Measurements from ENCODE around the gene HOXC6. TPM values are rescaled to one million over a fixed set of nuclear protein-coding genes. Genes with fewer than 3 reads are reported as not detected.

Gene HOXC6
- total and polyA plus RNA-seq, 2 experiments from 2014 or later = not detected

DNA sequence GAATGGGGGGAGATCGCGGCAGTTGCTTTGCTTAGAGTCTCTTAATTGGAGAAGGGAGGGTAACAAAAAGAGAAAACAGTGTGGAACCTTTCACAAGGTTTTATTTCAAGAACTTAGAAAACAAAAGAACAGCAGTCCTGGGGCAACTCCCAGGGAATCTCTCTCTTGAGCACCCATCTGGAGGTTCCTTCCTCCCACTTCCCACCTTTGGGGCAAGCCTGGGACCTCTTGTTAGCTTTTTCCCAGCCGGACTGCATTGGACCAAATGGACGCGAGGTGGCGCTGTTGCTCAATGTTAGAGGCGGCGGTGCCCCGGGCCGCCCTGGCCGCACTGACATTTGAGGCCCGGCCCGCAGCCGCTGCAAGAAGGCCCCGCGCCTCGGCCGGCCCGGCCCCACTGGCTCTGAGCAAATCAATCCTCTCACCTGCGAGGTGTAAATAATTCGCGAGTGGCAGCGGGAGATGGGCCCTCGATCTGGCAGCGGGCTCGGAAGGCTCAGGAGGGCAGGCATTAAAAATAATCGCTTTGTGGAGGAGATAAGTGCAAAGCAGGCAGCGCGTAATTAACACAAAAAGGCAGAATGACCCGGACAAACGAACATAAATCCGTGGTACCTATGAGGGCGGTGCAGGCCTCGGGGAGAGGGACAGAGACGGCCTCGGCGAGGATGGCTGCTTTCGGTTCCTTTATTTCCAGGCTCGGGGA, 22.2 kb upstream of the HOXC6 start:
- Mint-ChIP-seq H3K27ac (no peak overlapping the region), H3K9me3 (no peaks in the 10 kb centered on the region; the same call in 1 of the 3 replicates), H3K36me3 (ENCODE audit: low read depth) (no peaks in the 10 kb centered on the region), H3K4me3 (peak overlapping the region; percentile 15; the same call in 1 of the 3 replicates), H3K27me3 (ENCODE audit: insufficient read depth, low read depth, poor library complexity) (peaks cover 99% of the 10 kb centered on the region), H3K4me1 (peaks cover 22% of the 10 kb centered on the region)
- peaks cover 15% of the 10 kb centered on the region for H3K4me1 ChIP-seq (ENCODE audit: insufficient read depth)
- peaks cover 34% of the 10 kb centered on the region for H3F3A ChIP-seq (replicated peaks; ENCODE audit: low read depth)
- no peaks in the 10 kb centered on the region for H3K9me2 ChIP-seq (ENCODE audit: insufficient read depth)
- no peaks in the 10 kb centered on the region for H3K79me2 ChIP-seq (replicated peaks; ENCODE audit: insufficient read depth)
- H3K27me3 ChIP-seq (ENCODE audit: insufficient read depth) = peaks cover 100% of the 10 kb centered on the region
- ATAC-seq (peak; percentile 71), DNase-seq (ENCODE audit: low spot score) (peak; percentile 95)
- H2AFZ ChIP-seq = no peak overlapping the region
- no peak overlapping the region for H3K27ac ChIP-seq (ENCODE audit: low read depth)
- TF ChIP-seq JUNB (IDR thresholded peaks at IDR 0.05; ENCODE audit: unreplicated experiment) = no peak
- no peak for TF ChIP-seq CREB1 (CRISPR knock-in tag; IDR thresholded peaks at IDR 0.05; ENCODE audit: low read depth)
- TF ChIP-seq EZH2 (IDR thresholded peaks at IDR 0.05; ENCODE audit: low read depth, unreplicated experiment) = peak; percentile 92
- TF ChIP-seq, protein P1, sequence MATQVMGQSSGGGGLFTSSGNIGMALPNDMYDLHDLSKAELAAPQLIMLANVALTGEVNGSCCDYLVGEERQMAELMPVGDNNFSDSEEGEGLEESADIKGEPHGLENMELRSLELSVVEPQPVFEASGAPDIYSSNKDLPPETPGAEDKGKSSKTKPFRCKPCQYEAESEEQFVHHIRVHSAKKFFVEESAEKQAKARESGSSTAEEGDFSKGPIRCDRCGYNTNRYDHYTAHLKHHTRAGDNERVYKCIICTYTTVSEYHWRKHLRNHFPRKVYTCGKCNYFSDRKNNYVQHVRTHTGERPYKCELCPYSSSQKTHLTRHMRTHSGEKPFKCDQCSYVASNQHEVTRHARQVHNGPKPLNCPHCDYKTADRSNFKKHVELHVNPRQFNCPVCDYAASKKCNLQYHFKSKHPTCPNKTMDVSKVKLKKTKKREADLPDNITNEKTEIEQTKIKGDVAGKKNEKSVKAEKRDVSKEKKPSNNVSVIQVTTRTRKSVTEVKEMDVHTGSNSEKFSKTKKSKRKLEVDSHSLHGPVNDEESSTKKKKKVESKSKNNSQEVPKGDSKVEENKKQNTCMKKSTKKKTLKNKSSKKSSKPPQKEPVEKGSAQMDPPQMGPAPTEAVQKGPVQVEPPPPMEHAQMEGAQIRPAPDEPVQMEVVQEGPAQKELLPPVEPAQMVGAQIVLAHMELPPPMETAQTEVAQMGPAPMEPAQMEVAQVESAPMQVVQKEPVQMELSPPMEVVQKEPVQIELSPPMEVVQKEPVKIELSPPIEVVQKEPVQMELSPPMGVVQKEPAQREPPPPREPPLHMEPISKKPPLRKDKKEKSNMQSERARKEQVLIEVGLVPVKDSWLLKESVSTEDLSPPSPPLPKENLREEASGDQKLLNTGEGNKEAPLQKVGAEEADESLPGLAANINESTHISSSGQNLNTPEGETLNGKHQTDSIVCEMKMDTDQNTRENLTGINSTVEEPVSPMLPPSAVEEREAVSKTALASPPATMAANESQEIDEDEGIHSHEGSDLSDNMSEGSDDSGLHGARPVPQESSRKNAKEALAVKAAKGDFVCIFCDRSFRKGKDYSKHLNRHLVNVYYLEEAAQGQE (IDR thresholded peaks at IDR 0.05; ENCODE audit: unreplicated experiment) = no peak
- TF ChIP-seq POLR2AphosphoS5 (IDR thresholded peaks at IDR 0.05; ENCODE audit: low read depth) = no peak
- TF ChIP-seq, protein P2, sequence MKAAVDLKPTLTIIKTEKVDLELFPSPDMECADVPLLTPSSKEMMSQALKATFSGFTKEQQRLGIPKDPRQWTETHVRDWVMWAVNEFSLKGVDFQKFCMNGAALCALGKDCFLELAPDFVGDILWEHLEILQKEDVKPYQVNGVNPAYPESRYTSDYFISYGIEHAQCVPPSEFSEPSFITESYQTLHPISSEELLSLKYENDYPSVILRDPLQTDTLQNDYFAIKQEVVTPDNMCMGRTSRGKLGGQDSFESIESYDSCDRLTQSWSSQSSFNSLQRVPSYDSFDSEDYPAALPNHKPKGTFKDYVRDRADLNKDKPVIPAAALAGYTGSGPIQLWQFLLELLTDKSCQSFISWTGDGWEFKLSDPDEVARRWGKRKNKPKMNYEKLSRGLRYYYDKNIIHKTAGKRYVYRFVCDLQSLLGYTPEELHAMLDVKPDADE (IDR thresholded peaks at IDR 0.05) = no peak
- TF ChIP-seq ZNF331 (CRISPR knock-in tag; IDR thresholded peaks at IDR 0.05; ENCODE audit: low read depth) = no peak
- TF ChIP-seq, protein P3, sequence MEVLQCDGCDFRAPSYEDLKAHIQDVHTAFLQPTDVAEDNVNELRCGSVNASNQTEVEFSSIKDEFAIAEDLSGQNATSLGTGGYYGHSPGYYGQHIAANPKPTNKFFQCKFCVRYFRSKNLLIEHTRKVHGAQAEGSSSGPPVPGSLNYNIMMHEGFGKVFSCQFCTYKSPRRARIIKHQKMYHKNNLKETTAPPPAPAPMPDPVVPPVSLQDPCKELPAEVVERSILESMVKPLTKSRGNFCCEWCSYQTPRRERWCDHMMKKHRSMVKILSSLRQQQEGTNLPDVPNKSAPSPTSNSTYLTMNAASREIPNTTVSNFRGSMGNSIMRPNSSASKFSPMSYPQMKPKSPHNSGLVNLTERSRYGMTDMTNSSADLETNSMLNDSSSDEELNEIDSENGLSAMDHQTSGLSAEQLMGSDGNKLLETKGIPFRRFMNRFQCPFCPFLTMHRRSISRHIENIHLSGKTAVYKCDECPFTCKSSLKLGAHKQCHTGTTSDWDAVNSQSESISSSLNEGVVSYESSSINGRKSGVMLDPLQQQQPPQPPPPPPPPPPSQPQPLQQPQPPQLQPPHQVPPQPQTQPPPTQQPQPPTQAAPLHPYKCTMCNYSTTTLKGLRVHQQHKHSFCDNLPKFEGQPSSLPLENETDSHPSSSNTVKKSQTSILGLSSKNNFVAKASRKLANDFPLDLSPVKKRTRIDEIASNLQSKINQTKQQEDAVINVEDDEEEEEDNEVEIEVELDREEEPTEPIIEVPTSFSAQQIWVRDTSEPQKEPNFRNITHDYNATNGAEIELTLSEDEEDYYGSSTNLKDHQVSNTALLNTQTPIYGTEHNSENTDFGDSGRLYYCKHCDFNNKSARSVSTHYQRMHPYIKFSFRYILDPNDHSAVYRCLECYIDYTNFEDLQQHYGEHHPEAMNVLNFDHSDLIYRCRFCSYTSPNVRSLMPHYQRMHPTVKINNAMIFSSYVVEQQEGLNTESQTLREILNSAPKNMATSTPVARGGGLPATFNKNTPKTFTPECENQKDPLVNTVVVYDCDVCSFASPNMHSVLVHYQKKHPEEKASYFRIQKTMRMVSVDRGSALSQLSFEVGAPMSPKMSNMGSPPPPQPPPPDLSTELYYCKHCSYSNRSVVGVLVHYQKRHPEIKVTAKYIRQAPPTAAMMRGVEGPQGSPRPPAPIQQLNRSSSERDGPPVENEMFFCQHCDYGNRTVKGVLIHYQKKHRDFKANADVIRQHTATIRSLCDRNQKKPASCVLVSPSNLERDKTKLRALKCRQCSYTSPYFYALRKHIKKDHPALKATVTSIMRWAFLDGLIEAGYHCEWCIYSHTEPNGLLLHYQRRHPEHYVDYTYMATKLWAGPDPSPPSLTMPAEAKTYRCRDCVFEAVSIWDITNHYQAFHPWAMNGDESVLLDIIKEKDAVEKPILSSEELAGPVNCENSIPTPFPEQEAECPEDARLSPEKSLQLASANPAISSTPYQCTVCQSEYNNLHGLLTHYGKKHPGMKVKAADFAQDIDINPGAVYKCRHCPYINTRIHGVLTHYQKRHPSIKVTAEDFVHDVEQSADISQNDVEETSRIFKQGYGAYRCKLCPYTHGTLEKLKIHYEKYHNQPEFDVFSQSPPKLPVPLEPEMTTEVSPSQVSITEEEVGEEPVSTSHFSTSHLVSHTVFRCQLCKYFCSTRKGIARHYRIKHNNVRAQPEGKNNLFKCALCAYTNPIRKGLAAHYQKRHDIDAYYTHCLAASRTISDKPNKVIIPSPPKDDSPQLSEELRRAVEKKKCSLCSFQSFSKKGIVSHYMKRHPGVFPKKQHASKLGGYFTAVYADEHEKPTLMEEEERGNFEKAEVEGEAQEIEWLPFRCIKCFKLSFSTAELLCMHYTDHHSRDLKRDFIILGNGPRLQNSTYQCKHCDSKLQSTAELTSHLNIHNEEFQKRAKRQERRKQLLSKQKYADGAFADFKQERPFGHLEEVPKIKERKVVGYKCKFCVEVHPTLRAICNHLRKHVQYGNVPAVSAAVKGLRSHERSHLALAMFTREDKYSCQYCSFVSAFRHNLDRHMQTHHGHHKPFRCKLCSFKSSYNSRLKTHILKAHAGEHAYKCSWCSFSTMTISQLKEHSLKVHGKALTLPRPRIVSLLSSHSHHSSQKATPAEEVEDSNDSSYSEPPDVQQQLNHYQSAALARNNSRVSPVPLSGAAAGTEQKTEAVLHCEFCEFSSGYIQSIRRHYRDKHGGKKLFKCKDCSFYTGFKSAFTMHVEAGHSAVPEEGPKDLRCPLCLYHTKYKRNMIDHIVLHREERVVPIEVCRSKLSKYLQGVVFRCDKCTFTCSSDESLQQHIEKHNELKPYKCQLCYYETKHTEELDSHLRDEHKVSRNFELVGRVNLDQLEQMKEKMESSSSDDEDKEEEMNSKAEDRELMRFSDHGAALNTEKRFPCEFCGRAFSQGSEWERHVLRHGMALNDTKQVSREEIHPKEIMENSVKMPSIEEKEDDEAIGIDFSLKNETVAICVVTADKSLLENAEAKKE (CRISPR knock-in tag; IDR thresholded peaks at IDR 0.05) = no peak
- peak; percentile 96 for TF ChIP-seq EZH2phosphoT487 (IDR thresholded peaks at IDR 0.05; ENCODE audit: unreplicated experiment)
- TF ChIP-seq, protein P4, sequence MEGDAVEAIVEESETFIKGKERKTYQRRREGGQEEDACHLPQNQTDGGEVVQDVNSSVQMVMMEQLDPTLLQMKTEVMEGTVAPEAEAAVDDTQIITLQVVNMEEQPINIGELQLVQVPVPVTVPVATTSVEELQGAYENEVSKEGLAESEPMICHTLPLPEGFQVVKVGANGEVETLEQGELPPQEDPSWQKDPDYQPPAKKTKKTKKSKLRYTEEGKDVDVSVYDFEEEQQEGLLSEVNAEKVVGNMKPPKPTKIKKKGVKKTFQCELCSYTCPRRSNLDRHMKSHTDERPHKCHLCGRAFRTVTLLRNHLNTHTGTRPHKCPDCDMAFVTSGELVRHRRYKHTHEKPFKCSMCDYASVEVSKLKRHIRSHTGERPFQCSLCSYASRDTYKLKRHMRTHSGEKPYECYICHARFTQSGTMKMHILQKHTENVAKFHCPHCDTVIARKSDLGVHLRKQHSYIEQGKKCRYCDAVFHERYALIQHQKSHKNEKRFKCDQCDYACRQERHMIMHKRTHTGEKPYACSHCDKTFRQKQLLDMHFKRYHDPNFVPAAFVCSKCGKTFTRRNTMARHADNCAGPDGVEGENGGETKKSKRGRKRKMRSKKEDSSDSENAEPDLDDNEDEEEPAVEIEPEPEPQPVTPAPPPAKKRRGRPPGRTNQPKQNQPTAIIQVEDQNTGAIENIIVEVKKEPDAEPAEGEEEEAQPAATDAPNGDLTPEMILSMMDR (conservative IDR thresholded peaks at IDR 0.05; ENCODE audit: low read depth in 2 of 2) = peak; percentile 87 to 93
- no peak for TF ChIP-seq ZNF114 (CRISPR knock-in tag; IDR thresholded peaks at IDR 0.05)
- TF ChIP-seq STAT1 (IDR thresholded peaks at IDR 0.05; ENCODE audit: unreplicated experiment) = no peak
- TF ChIP-seq NANOG (IDR thresholded peaks at IDR 0.05; ENCODE audit: borderline replicate concordance) = no peak
- no peaks in the 10 kb centered on the region for H3K36me3 ChIP-seq (ENCODE audit: insufficient read depth)
- H4K20me1 ChIP-seq (replicated peaks; ENCODE audit: insufficient read depth) = peaks cover 36% of the 10 kb centered on the region
- peak overlapping the region; percentile 64; the same call in 1 of the 2 replicates for H3K4me2 ChIP-seq
- no peak overlapping the region for H3K4me3 ChIP-seq

All from GM23338 (cell line).